ENCODE results near the gene DAND5. TPM values are rescaled to one million over a fixed set of nuclear protein-coding genes. Genes with fewer than 3 reads are reported as not detected.
A peak's percentile ranks its signal among the peaks of the same experiment; 100 is the strongest.

The DAND5 gene
- total RNA-seq, 1 donor from 2014 or later: not detected

DNA sequence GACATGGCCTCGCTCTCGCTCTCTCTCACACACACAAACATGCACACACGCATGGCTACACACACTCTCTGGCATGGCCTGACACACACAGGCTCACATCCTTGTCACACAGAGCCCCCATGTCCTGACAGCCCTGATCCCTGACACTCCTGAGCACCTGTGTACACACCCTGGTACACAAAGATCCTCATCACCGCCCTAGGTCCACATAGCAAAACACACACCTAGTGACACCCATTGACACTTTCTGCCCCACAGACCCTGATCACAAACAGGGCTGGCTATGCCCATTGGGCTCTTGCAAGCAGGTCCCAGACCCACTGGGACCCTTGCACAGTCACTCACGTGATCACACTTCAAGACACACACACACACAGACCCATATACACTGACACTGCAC is 21.9 kb downstream of the DAND5 start:
- H3K9me3 Mint-ChIP-seq (ENCODE audit: unreplicated experiment): no peaks in the 10 kb centered on the region
- H3K27me3 Mint-ChIP-seq (ENCODE audit: unreplicated experiment): peaks cover 2% of the 10 kb centered on the region
- no peaks in the 10 kb centered on the region for H3K36me3 Mint-ChIP-seq (ENCODE audit: unreplicated experiment)
- peaks cover 7% of the 10 kb centered on the region for H3K4me1 Mint-ChIP-seq (ENCODE audit: unreplicated experiment)
- DNase-seq (ENCODE audit: extremely low spot score, unreplicated experiment): no peak
- H3K4me3 Mint-ChIP-seq (ENCODE audit: unreplicated experiment): no peak overlapping the region
- H3K27ac Mint-ChIP-seq (ENCODE audit: unreplicated experiment): no peak overlapping the region
- TF ChIP-seq, protein P1, sequence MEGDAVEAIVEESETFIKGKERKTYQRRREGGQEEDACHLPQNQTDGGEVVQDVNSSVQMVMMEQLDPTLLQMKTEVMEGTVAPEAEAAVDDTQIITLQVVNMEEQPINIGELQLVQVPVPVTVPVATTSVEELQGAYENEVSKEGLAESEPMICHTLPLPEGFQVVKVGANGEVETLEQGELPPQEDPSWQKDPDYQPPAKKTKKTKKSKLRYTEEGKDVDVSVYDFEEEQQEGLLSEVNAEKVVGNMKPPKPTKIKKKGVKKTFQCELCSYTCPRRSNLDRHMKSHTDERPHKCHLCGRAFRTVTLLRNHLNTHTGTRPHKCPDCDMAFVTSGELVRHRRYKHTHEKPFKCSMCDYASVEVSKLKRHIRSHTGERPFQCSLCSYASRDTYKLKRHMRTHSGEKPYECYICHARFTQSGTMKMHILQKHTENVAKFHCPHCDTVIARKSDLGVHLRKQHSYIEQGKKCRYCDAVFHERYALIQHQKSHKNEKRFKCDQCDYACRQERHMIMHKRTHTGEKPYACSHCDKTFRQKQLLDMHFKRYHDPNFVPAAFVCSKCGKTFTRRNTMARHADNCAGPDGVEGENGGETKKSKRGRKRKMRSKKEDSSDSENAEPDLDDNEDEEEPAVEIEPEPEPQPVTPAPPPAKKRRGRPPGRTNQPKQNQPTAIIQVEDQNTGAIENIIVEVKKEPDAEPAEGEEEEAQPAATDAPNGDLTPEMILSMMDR (IDR thresholded peaks at IDR 0.05): no peak

DNA sequence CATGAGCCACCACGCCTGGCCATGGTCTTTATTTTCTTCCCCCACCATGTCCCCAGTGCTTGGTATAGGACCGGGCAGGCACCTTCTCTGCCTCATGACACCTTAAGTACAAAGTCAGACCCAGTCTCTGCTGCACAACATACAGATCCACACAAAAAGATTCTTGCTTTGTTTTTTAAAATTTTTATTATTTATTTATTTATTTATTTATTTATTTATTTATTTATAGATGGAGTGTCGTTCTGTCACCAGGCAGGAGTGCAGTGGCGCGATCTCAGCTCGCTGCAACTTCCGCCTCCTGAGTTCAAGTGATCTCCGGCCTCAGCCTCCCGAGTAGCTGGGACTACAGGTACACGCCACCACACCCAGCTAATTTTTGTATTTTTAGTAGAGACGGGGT is 23.4 kb downstream of the DAND5 start:
- Mint-ChIP-seq H3K27ac (ENCODE audit: unreplicated experiment) (no peak overlapping the region), H3K4me1 (ENCODE audit: unreplicated experiment) (peaks cover 12% of the 10 kb centered on the region), H3K4me3 (ENCODE audit: unreplicated experiment) (no peak overlapping the region), H3K36me3 (ENCODE audit: unreplicated experiment) (no peaks in the 10 kb centered on the region), H3K9me3 (ENCODE audit: unreplicated experiment) (no peaks in the 10 kb centered on the region), H3K27me3 (ENCODE audit: unreplicated experiment) (no peaks in the 10 kb centered on the region)
- no peak for DNase-seq (ENCODE audit: extremely low spot score, unreplicated experiment)
- TF ChIP-seq, protein P1 (IDR thresholded peaks at IDR 0.05): no peak

DNA sequence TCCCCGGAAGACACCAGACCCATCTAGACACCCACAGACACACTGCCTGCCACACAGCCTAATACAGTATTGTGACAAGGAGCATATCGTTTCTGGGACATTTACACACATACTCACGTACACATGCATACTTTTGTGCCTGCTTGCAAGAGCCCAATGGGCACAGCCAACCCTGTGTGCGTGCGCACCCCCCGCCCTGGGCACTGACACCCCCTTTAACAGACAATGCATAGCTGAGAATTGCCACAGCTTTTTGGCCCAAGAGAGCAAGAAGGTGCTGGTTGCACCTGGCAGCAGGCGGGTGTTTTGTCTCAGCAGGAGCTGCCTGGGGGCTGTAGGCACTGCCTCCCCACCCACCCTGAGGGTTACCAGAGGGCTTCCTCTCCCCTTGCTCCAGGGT is 24.2 kb downstream of the DAND5 start:
- Mint-ChIP-seq H3K36me3 (ENCODE audit: unreplicated experiment) (peaks cover 4% of the 10 kb centered on the region), H3K4me1 (ENCODE audit: unreplicated experiment) (peaks cover 17% of the 10 kb centered on the region), H3K4me3 (ENCODE audit: unreplicated experiment) (no peak overlapping the region), H3K27ac (ENCODE audit: unreplicated experiment) (no peak overlapping the region), H3K27me3 (ENCODE audit: unreplicated experiment) (no peaks in the 10 kb centered on the region), H3K9me3 (ENCODE audit: unreplicated experiment) (no peaks in the 10 kb centered on the region)
- TF ChIP-seq, protein P1 (IDR thresholded peaks at IDR 0.05): no peak
- no peak for DNase-seq (ENCODE audit: extremely low spot score, unreplicated experiment)

DNA sequence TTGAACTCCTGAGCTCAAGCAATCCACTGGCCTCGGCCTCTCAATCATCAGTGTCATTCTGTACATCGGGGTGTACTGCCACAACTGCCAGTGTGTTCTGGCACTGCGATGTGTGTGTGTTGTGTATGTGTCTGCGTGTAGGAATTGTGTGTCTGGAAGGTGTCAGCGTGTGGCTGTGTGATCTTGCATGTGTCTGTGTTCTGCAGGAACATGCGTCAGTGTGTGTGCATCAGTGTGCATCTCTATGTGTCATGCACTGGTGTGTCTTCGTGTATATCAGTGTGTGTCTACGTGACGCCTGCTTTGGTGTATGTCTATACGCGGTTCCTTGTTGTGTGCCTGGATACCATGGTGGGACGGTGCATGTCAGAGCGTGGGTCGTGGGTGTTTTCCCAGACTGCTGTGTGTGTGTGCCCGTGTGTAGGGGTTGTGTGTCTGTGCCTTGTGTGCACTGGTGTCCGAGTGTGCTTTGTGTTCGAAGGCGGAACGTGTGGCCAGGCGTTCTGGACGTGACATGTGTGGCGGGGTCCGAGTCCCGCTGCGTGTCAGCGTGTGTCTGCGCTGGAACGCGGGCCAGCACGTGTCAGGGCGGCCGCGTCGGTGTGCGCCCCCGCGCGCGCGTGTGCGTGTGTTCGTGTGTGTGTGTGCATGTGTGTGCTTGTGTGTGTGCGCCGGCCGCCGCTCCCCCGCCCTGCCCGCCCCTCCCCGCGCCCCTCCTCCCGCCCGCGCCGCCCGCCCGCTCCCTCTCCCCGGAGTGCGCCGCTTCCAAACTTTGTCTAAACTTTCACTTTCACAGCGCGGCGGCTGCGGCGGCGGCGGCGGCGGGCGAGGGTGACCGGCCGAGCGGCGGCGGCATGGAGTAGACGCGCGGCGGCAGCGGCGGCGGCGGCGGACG is 25.6 kb downstream of the DAND5 start, which contains the start of gene NFIX:
Gene NFIX (plus strand): TSS at position 775 of the 895 bp plus-strand sequence. CDS start 363 bp downstream, outside the sequence.
- TF ChIP-seq, protein P1 (IDR thresholded peaks at IDR 0.05): no peak
- DNase-seq (ENCODE audit: extremely low spot score, unreplicated experiment): no peak
- H3K4me1 Mint-ChIP-seq (ENCODE audit: unreplicated experiment): peaks cover 17% of the 10 kb centered on the region
- H3K27me3 Mint-ChIP-seq (ENCODE audit: unreplicated experiment): no peaks in the 10 kb centered on the region
- H3K36me3 Mint-ChIP-seq (ENCODE audit: unreplicated experiment): peaks cover 12% of the 10 kb centered on the region
- H3K9me3 Mint-ChIP-seq (ENCODE audit: unreplicated experiment): no peaks in the 10 kb centered on the region
- H3K27ac Mint-ChIP-seq (ENCODE audit: unreplicated experiment): peak within 1 kb of the TSS; percentile 56
- peak within 1 kb of the TSS; percentile 97 for H3K4me3 Mint-ChIP-seq (ENCODE audit: unreplicated experiment)

DNA sequence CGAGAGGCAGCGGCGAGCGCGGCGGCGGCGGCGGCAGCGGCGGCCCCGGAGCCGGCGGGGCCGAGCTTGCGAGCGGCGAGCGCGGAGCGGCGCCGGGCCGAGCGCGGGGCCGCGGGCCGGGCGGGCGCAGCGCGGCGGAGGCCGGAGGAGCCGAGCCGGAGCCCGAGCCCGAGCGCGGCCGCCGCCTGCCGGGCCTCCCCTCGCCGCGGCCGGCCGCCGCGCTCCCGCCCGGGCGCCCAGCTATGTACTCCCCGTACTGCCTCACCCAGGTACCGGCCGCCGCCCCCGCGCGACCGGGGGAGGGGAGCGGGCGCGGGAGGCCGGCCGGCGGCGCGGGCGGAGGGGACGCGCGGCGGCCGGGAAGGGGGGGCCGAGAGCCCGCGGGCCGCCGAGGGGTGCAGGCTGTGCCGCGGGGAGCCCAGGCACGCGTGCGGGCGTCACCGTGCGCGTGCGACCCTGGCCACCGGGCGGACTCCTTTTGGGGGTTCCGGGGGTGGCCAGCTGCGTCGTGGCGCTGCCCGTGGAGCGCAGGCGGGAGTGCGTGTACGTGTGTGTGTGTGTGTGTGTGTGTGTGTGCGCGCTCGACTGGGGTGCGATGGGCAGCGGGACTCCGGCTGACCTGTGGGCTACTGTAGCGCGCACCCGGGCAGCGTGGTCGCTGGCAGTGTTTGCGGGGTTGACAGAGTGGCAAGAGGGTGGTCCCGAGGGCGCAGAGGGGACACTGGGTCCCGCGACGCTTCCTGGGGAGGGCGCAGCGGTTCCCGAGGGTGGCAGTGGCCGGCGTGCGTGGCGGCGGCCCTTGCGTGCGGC is 26.4 kb downstream of the DAND5 start:
- DNase-seq (ENCODE audit: extremely low spot score, unreplicated experiment): no peak
- peak overlapping the region; percentile 97 for H3K4me3 Mint-ChIP-seq (ENCODE audit: unreplicated experiment)
- H3K9me3 Mint-ChIP-seq (ENCODE audit: unreplicated experiment): no peaks in the 10 kb centered on the region
- TF ChIP-seq, protein P1 (IDR thresholded peaks at IDR 0.05): no peak
- H3K27ac Mint-ChIP-seq (ENCODE audit: unreplicated experiment): no peak overlapping the region
- peaks cover 17% of the 10 kb centered on the region for H3K4me1 Mint-ChIP-seq (ENCODE audit: unreplicated experiment)
- peaks cover 12% of the 10 kb centered on the region for H3K36me3 Mint-ChIP-seq (ENCODE audit: unreplicated experiment)
- no peaks in the 10 kb centered on the region for H3K27me3 Mint-ChIP-seq (ENCODE audit: unreplicated experiment)
